C4-2B (cell line): ENCODE results near the gene CHST13.

ENCODE experiments used
- CTCF ChIP-seq: fragments of 450-650 bp; conservative IDR thresholded peaks from 2 replicates; pipeline ENCODE4 v1.5.1; 2017; ENCODE audit warnings: mild to moderate bottlenecking
- ZFX ChIP-seq: fragments of 450-650 bp; IDR thresholded peaks from 2 replicates; pipeline ENCODE4 v1.6.1; 2017

GRCh38 chr3:126544596-126545281 lies 20.8 kb downstream of the CHST13 start:
- TF ChIP-seq CTCF = no peak
- no peak for TF ChIP-seq ZFX
